ENCODE measurements around the gene URI1.

The URI1 gene

DNA sequence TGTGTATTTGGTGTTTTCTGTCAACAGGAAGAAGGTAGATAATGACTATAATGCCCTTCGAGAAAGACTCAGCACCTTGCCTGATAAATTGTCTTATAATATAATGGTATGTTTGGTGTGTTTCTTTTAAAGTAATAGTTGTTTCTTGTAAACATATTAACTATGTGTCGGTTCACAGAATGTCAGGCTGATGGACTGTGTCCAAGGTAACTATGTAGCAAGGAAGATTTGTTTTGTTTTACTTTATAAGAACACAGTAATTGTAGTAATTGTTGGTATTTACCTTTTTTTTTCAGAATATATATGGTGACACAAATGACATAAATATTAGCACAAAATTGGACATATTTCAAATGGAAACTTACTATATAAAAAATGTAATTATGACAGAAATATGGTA, 43.2 kb downstream of the URI1 start:
- DNase-seq (ENCODE audit: low read depth), result no peak
- TF ChIP-seq CTCF (IDR thresholded peaks at IDR 0.05; ENCODE audit: low read depth, low read length, missing control alignments), result no peak
- H3K4me3 ChIP-seq (ENCODE audit: low read depth, low read length), result no peak overlapping the region

DNA sequence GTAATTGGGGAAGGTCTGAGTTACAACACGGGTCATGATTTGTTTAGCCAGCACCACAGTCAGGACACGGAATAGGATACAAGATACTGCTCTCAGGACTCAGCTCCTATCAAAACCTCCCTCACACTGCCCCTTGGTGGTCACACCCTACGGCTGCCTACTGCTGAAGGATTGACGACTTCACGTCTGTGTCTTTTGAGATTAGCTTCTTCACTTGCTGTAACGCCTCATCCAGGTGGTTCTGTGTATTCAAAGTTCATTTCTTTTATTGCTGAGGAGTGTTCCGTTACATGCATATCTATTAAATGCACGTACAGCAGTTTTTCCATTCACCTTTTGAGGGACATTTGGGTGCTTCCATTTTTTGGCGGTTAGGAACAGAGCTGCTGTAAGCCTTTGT, 46.3 kb downstream of the URI1 start:
- no peak for TF ChIP-seq CTCF (IDR thresholded peaks at IDR 0.05; ENCODE audit: low read depth, low read length, missing control alignments)
- no peak overlapping the region for H3K4me3 ChIP-seq (ENCODE audit: low read depth, low read length)
- DNase-seq (ENCODE audit: low read depth), result no peak

GRCh38 chr19:29992233-29992867, 50.3 kb downstream of the URI1 start:
- DNase-seq (ENCODE audit: low read depth), result no peak
- no peak for TF ChIP-seq CTCF (IDR thresholded peaks at IDR 0.05; ENCODE audit: low read depth, low read length, missing control alignments)
- H3K4me3 ChIP-seq (ENCODE audit: low read depth, low read length), result no peak overlapping the region

- H3K4me3 ChIP-seq (ENCODE audit: low read depth, low read length), result no peak overlapping the region
- no peak for DNase-seq (ENCODE audit: low read depth)
- TF ChIP-seq CTCF (IDR thresholded peaks at IDR 0.05; ENCODE audit: low read depth, low read length, missing control alignments), result no peak
Measured at GRCh38 chr19:29999490-29999889, 57.5 kb downstream of the URI1 start.

GRCh38 chr19:30000862-30001261, 58.8 kb downstream of the URI1 start:
- no peak for DNase-seq (ENCODE audit: low read depth)
- no peak overlapping the region for H3K4me3 ChIP-seq (ENCODE audit: low read depth, low read length)
- no peak for TF ChIP-seq CTCF (IDR thresholded peaks at IDR 0.05; ENCODE audit: low read depth, low read length, missing control alignments)

GRCh38 chr19:30001301-30001700, 59.3 kb downstream of the URI1 start:
- H3K4me3 ChIP-seq (ENCODE audit: low read depth, low read length), result no peak overlapping the region
- no peak for DNase-seq (ENCODE audit: low read depth)
- TF ChIP-seq CTCF (IDR thresholded peaks at IDR 0.05; ENCODE audit: low read depth, low read length, missing control alignments), result no peak

GRCh38 chr19:30001791-30002190, 59.8 kb downstream of the URI1 start:
- H3K4me3 ChIP-seq (ENCODE audit: low read depth, low read length), result no peak overlapping the region
- DNase-seq (ENCODE audit: low read depth), result no peak
- no peak for TF ChIP-seq CTCF (IDR thresholded peaks at IDR 0.05; ENCODE audit: low read depth, low read length, missing control alignments)
